ENCODE results near the gene PRTG.

The PRTG gene

GRCh38 chr15:55721554-55722185 is 21.3 kb downstream of the PRTG start:
- H3K27ac ChIP-seq (ENCODE audit: low read length, poor library complexity, severe bottlenecking): no peak overlapping the region
- H2AK5ac ChIP-seq (ENCODE audit: low read length, severe bottlenecking): no peak overlapping the region
- H2BK5ac ChIP-seq (ENCODE audit: low read depth, low read length, poor library complexity, severe bottlenecking): no peak overlapping the region
- no peak overlapping the region for H2BK120ac ChIP-seq (ENCODE audit: low read depth, low read length)
- no peak overlapping the region for H3K9ac ChIP-seq (ENCODE audit: low read length)
- H4K91ac ChIP-seq (ENCODE audit: low read length): no peak overlapping the region
- no peaks in the 10 kb centered on the region for H3K9me3 ChIP-seq (ENCODE audit: control insufficient read depth, low read length)
- no peak overlapping the region for H3K23ac ChIP-seq (ENCODE audit: low read length in 2 of 2)
- 0% methylated on average over 1 of the region's 3 CpGs for WGBS
- no peak overlapping the region for H3K18ac ChIP-seq (ENCODE audit: low read depth in 1 of 2, low read length in 2 of 2)
- no peak overlapping the region for H3K4me2 ChIP-seq (ENCODE audit: low read length, poor library complexity, severe bottlenecking)
- H3K4me1 ChIP-seq (ENCODE audit: control insufficient read depth, insufficient read depth, low read depth, low read length): no peaks in the 10 kb centered on the region
- H3K14ac ChIP-seq (ENCODE audit: low read length in 2 of 2): no peak overlapping the region
- peaks cover 27% of the 10 kb centered on the region for H3K79me1 ChIP-seq (replicated peaks; ENCODE audit: low read length, poor library complexity, severe bottlenecking)
- H2BK12ac ChIP-seq (ENCODE audit: low read length in 2 of 2): no peak overlapping the region
- DNase-seq: no peak
- no peaks in the 10 kb centered on the region for H3K27me3 ChIP-seq (ENCODE audit: control insufficient read depth in 1 of 2, insufficient read depth in 1 of 2, low read length in 2 of 2)
- H2AFZ ChIP-seq (ENCODE audit: low read depth, low read length): no peak overlapping the region
- H2BK15ac ChIP-seq (ENCODE audit: low read depth, poor library complexity, severe bottlenecking): no peak overlapping the region
- H3K4ac ChIP-seq (ENCODE audit: low read depth in 1 of 2, low read length in 2 of 2): no peak overlapping the region
- no peak overlapping the region for H4K8ac ChIP-seq (ENCODE audit: low read length)
- no peaks in the 10 kb centered on the region for H3K36me3 ChIP-seq (ENCODE audit: control insufficient read depth in 1 of 2, insufficient read depth in 2 of 2, low read depth in 1 of 2, low read length in 2 of 2)
- H3K4me3 ChIP-seq (ENCODE audit: insufficient read depth in 1 of 2, low read depth in 1 of 2, low read length in 2 of 2): no peak overlapping the region

- no peaks in the 10 kb centered on the region for H3K4me1 ChIP-seq (ENCODE audit: control insufficient read depth, insufficient read depth, low read depth, low read length)
- peak overlapping the region; percentile 69 for H4K8ac ChIP-seq (ENCODE audit: low read length)
- no peak overlapping the region for H3K4me3 ChIP-seq (ENCODE audit: insufficient read depth in 1 of 2, low read depth in 1 of 2, low read length in 2 of 2)
- peak overlapping the region; percentile 61 for H2BK120ac ChIP-seq (ENCODE audit: low read depth, low read length)
- no peak overlapping the region for H3K4me2 ChIP-seq (ENCODE audit: low read length, poor library complexity, severe bottlenecking)
- H3K27me3 ChIP-seq (ENCODE audit: control insufficient read depth in 1 of 2, insufficient read depth in 1 of 2, low read length in 2 of 2): no peaks in the 10 kb centered on the region
- no peak overlapping the region for H2AK5ac ChIP-seq (ENCODE audit: low read length, severe bottlenecking)
- H3K36me3 ChIP-seq (ENCODE audit: control insufficient read depth in 1 of 2, insufficient read depth in 2 of 2, low read depth in 1 of 2, low read length in 2 of 2): no peaks in the 10 kb centered on the region
- H2BK5ac ChIP-seq (ENCODE audit: low read depth, low read length, poor library complexity, severe bottlenecking): no peak overlapping the region
- H2BK12ac ChIP-seq (ENCODE audit: low read length in 2 of 2): no peak overlapping the region
- WGBS: 15% methylated on average over 6 of the region's 6 CpGs
- no peak overlapping the region for H3K9ac ChIP-seq (ENCODE audit: low read length)
- H2AFZ ChIP-seq (ENCODE audit: low read depth, low read length): no peak overlapping the region
- peak overlapping the region; percentile 93 for H4K91ac ChIP-seq (ENCODE audit: low read length)
- peak; percentile 50 for DNase-seq
- H3K9me3 ChIP-seq (ENCODE audit: control insufficient read depth, low read length): no peaks in the 10 kb centered on the region
- no peak overlapping the region for H3K14ac ChIP-seq (ENCODE audit: low read length in 2 of 2)
- peak overlapping the region; percentile 66 to 75 for H3K18ac ChIP-seq (ENCODE audit: low read depth in 1 of 2, low read length in 2 of 2)
- H3K79me1 ChIP-seq (replicated peaks; ENCODE audit: low read length, poor library complexity, severe bottlenecking): peaks cover 12% of the 10 kb centered on the region
- no peak overlapping the region for H3K27ac ChIP-seq (ENCODE audit: low read length, poor library complexity, severe bottlenecking)
- H3K23ac ChIP-seq (ENCODE audit: low read length in 2 of 2): no peak overlapping the region
- no peak overlapping the region for H2BK15ac ChIP-seq (ENCODE audit: low read depth, poor library complexity, severe bottlenecking)
- H3K4ac ChIP-seq (ENCODE audit: low read depth in 1 of 2, low read length in 2 of 2): no peak overlapping the region
Measured at GRCh38 chr15:55715355-55716076, 27.4 kb downstream of the PRTG start.

- Histone ChIP-seq H2BK12ac (ENCODE audit: low read length in 2 of 2) (no peak overlapping the region), H3K18ac (ENCODE audit: low read depth in 1 of 2, low read length in 2 of 2) (peak overlapping the region in 1 of 2 experiments; percentile 21), H3K27ac (ENCODE audit: low read length, poor library complexity, severe bottlenecking) (no peak overlapping the region), H3K14ac (ENCODE audit: low read length in 2 of 2) (no peak overlapping the region), H2BK120ac (ENCODE audit: low read depth, low read length) (no peak overlapping the region), H2BK15ac (ENCODE audit: low read depth, poor library complexity, severe bottlenecking) (no peak overlapping the region), H3K79me1 (replicated peaks; ENCODE audit: low read length, poor library complexity, severe bottlenecking) (peaks cover 11% of the 10 kb centered on the region), H3K4me2 (ENCODE audit: low read length, poor library complexity, severe bottlenecking) (no peak overlapping the region), H3K4me1 (ENCODE audit: control insufficient read depth, insufficient read depth, low read depth, low read length) (no peaks in the 10 kb centered on the region), H3K27me3 (ENCODE audit: control insufficient read depth in 1 of 2, insufficient read depth in 1 of 2, low read length in 2 of 2) (no peaks in the 10 kb centered on the region), H3K36me3 (ENCODE audit: control insufficient read depth in 1 of 2, insufficient read depth in 2 of 2, low read depth in 1 of 2, low read length in 2 of 2) (no peaks in the 10 kb centered on the region), H3K23ac (ENCODE audit: low read length in 2 of 2) (no peak overlapping the region), H3K4ac (ENCODE audit: low read depth in 1 of 2, low read length in 2 of 2) (no peak overlapping the region), H2BK5ac (ENCODE audit: low read depth, low read length, poor library complexity, severe bottlenecking) (no peak overlapping the region), H2AFZ (ENCODE audit: low read depth, low read length) (no peak overlapping the region), H4K8ac (ENCODE audit: low read length) (no peak overlapping the region), H3K9me3 (ENCODE audit: control insufficient read depth, low read length) (no peaks in the 10 kb centered on the region), H3K4me3 (ENCODE audit: insufficient read depth in 1 of 2, low read depth in 1 of 2, low read length in 2 of 2) (no peak overlapping the region), H3K9ac (ENCODE audit: low read length) (no peak overlapping the region), H4K91ac (ENCODE audit: low read length) (no peak overlapping the region), H2AK5ac (ENCODE audit: low read length, severe bottlenecking) (no peak overlapping the region)
- DNase-seq: no peak
- WGBS: no CpG with 5 or more reads among the region's 2 CpGs
Measured at GRCh38 chr15:55714064-55714463, 28.9 kb downstream of the PRTG start.

GRCh38 chr15:55712363-55712762 is 30.6 kb downstream of the PRTG start:
- H3K4ac ChIP-seq (ENCODE audit: low read depth in 1 of 2, low read length in 2 of 2): no peak overlapping the region
- no peak overlapping the region for H4K8ac ChIP-seq (ENCODE audit: low read length)
- peaks cover 2% of the 10 kb centered on the region for H3K4me1 ChIP-seq (ENCODE audit: control insufficient read depth, insufficient read depth, low read depth, low read length)

More at GRCh38 chr15:55712363-55712762, 30.6 kb downstream of the PRTG start:
- no peak for DNase-seq
- Histone ChIP-seq H3K79me1 (replicated peaks; ENCODE audit: low read length, poor library complexity, severe bottlenecking) (peaks cover 12% of the 10 kb centered on the region), H3K27me3 (ENCODE audit: control insufficient read depth in 1 of 2, insufficient read depth in 1 of 2, low read length in 2 of 2) (no peaks in the 10 kb centered on the region), H3K27ac (ENCODE audit: low read length, poor library complexity, severe bottlenecking) (no peak overlapping the region), H2AK5ac (ENCODE audit: low read length, severe bottlenecking) (no peak overlapping the region), H2BK15ac (ENCODE audit: low read depth, poor library complexity, severe bottlenecking) (no peak overlapping the region), H2AFZ (ENCODE audit: low read depth, low read length) (no peak overlapping the region), H3K14ac (ENCODE audit: low read length in 2 of 2) (no peak overlapping the region), H2BK12ac (ENCODE audit: low read length in 2 of 2) (no peak overlapping the region), H3K36me3 (ENCODE audit: control insufficient read depth in 1 of 2, insufficient read depth in 2 of 2, low read depth in 1 of 2, low read length in 2 of 2) (no peaks in the 10 kb centered on the region), H3K23ac (ENCODE audit: low read length in 2 of 2) (no peak overlapping the region), H4K91ac (ENCODE audit: low read length) (no peak overlapping the region), H3K9ac (ENCODE audit: low read length) (no peak overlapping the region), H3K4me3 (ENCODE audit: insufficient read depth in 1 of 2, low read depth in 1 of 2, low read length in 2 of 2) (no peak overlapping the region), H3K9me3 (ENCODE audit: control insufficient read depth, low read length) (no peaks in the 10 kb centered on the region), H2BK120ac (ENCODE audit: low read depth, low read length) (no peak overlapping the region), H2BK5ac (ENCODE audit: low read depth, low read length, poor library complexity, severe bottlenecking) (no peak overlapping the region), H3K18ac (ENCODE audit: low read depth in 1 of 2, low read length in 2 of 2) (no peak overlapping the region), H3K4me2 (ENCODE audit: low read length, poor library complexity, severe bottlenecking) (no peak overlapping the region)
- WGBS: no CpG with 5 or more reads among the region's 2 CpGs

Measured in mesenchymal stem cell (in vitro differentiated cells and primary cell).